KMS-11 (cell line): ENCODE results near the gene LPP.
"Not testable (repeated sequence)": the region's sequence is repeated elsewhere in the genome, so short reads cannot be mapped to it uniquely, and the experiment has no call there.

Source experiments
- H2AFZ ChIP-seq: fragments of 200-600 bp; sonication (generic); 2 replicates; pipeline ENCODE4 v1.6.1; 2016; ENCODE audit warnings: antibody characterized with exemption, mixed run types, low read depth
- H3K27ac ChIP-seq: fragments of 200-600 bp; sonication (generic); 2 replicates; pipeline ENCODE4 v1.6.1; 2016; ENCODE audit warnings: mild to moderate bottlenecking, mixed run types
- H3K27me3 ChIP-seq: fragments of 200-600 bp; sonication (generic); 2 replicates; pipeline ENCODE4 v1.6.1; 2017; ENCODE audit warnings: mild to moderate bottlenecking, low read depth, mixed run types, moderate library complexity; ENCODE audit not compliant: insufficient read depth
- H3K36me3 ChIP-seq: fragments of 200-600 bp; sonication (generic); 2 replicates; pipeline ENCODE4 v1.6.1; 2017; ENCODE audit warnings: mild to moderate bottlenecking, mixed run types; ENCODE audit not compliant: insufficient read depth
- H3K4me1 ChIP-seq: fragments of 200-600 bp; sonication (generic); 2 replicates; pipeline ENCODE4 v1.6.1; 2016; ENCODE audit warnings: mild to moderate bottlenecking, low read depth, mixed run types; ENCODE audit not compliant: poor library complexity, severe bottlenecking
- H3K4me2 ChIP-seq: fragments of 200-600 bp; sonication (generic); 2 replicates; pipeline ENCODE4 v1.7.0; 2016; ENCODE audit warnings: mild to moderate bottlenecking, mixed run types
- H3K4me3 ChIP-seq: fragments of 200-600 bp; sonication (generic); IDR thresholded peaks from 2 replicates; pipeline ENCODE4 v1.6.1; 2017; ENCODE audit warnings: low read depth, low read length, mixed read lengths; ENCODE audit not compliant: insufficient read depth
- H3K79me2 ChIP-seq: fragments of 200-600 bp; sonication (generic); 2 replicates; pipeline ENCODE4 v1.6.1; 2016; ENCODE audit warnings: low read depth, mixed run types; ENCODE audit not compliant: insufficient read depth
- H3K9ac ChIP-seq: fragments of 200-600 bp; sonication (generic); 2 replicates; pipeline ENCODE4 v1.6.1; 2016; ENCODE audit warnings: mild to moderate bottlenecking, mixed run types
- H4K20me1 ChIP-seq: fragments of 200-600 bp; sonication (generic); 2 replicates; pipeline ENCODE4 v1.6.1; 2016; ENCODE audit warnings: mild to moderate bottlenecking, mixed run types; ENCODE audit not compliant: insufficient read depth
- CTCF ChIP-seq: fragments of 200-600 bp; sonication (generic); conservative IDR thresholded peaks from 2 replicates; pipeline ENCODE4 v1.6.1; 2017; ENCODE audit warnings: low read depth, mild to moderate bottlenecking, antibody characterized with exemption, low read length, moderate library complexity, mixed read lengths

LPP gene

DNA sequence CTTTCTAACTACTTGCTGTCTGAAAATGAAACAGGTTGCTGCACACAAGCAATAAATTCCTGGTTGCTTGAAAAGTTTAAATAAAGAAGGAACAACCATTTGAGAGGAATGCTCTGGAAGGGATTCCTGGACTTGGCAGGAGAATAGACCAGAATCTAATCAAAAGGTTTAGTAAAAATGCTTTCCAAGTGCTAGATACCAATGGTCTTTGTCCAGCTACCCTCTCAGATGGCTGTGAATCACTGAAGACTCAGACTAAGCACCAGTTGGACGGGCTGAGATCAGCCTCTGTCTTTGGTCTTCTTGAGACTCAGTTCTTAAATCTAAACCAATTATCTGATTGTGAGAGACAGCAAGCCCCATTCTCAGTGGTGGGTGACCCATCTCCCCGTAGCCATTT, 27.7 kb upstream of the LPP start:
- no peak overlapping the region for H2AFZ ChIP-seq
- no peak overlapping the region for H3K4me2 ChIP-seq
- no peak for TF ChIP-seq CTCF

DNA sequence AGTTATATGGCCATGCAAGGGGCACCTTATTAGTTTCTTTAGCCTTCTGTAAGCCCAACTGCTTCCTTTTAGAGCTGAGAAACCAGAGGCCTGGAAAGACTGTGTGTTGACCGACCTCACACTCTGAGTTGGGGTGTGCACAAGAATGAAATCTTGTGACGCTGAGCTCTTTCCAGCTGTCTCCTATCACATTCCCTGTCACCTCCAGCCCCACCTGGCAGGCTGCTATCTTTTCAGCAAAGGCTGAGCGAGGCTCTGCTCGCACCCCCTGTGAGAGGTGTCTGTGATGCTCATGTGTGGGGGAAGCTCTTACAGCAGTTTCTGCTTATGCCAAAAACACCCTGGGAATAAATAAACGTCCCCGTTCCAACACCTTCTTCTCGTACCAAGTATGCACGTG, 27.0 kb upstream of the LPP start:
- no peaks in the 10 kb centered on the region for H3K4me1 ChIP-seq
- no peaks in the 10 kb centered on the region for H4K20me1 ChIP-seq
- H3K4me3 ChIP-seq: no peak overlapping the region
- no peak overlapping the region for H3K9ac ChIP-seq
- H3K27ac ChIP-seq: no peak overlapping the region
- H3K79me2 ChIP-seq: no peaks in the 10 kb centered on the region
- H3K27me3 ChIP-seq: no peaks in the 10 kb centered on the region
- no peaks in the 10 kb centered on the region for H3K36me3 ChIP-seq
- no peak for TF ChIP-seq CTCF
- no peak overlapping the region for H3K4me2 ChIP-seq
- no peak overlapping the region for H2AFZ ChIP-seq

More for the DNA sequence above, 27.7 kb upstream of the LPP start:
- Histone ChIP-seq H4K20me1 (no peaks in the 10 kb centered on the region), H3K4me3 (no peak overlapping the region), H3K27me3 (no peaks in the 10 kb centered on the region), H3K9ac (no peak overlapping the region), H3K4me1 (no peaks in the 10 kb centered on the region), H3K27ac (no peak overlapping the region), H3K79me2 (no peaks in the 10 kb centered on the region), H3K36me3 (no peaks in the 10 kb centered on the region)

DNA sequence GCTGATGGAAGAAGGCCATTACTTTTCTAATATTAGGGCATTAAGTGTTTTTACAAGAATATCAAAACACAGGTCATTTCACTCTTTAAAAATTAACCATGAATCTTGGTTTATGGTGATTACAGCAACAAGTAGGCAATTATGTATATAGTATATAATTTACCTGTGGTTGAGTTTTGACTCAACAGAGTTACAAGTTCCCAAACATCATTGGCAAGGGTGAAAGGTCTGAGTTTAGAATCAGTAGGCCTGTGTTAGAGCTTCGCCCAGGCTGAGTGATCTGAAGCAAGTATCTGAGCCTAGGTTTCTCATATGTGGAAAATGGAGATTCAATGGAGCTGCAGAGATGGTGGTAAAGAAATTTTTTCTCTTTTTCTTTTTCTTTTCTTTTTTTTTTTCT, 25.1 kb upstream of the LPP start:
- Histone ChIP-seq H2AFZ (no peak overlapping the region), H3K36me3 (no peaks in the 10 kb centered on the region), H3K27ac (no peak overlapping the region), H4K20me1 (no peaks in the 10 kb centered on the region), H3K4me1 (no peaks in the 10 kb centered on the region), H3K27me3 (no peaks in the 10 kb centered on the region), H3K9ac (no peak overlapping the region), H3K4me3 (no peak overlapping the region), H3K79me2 (no peaks in the 10 kb centered on the region), H3K4me2 (no peak overlapping the region)
- TF ChIP-seq CTCF: no peak

GRCh38 chr3:188131023-188131422, 22.9 kb upstream of the LPP start:
- not testable (repeated sequence) for H3K9ac ChIP-seq, H2AFZ ChIP-seq, H4K20me1 ChIP-seq, H3K27ac ChIP-seq, H3K27me3 ChIP-seq, H3K36me3 ChIP-seq, H3K4me2 ChIP-seq, H3K4me1 ChIP-seq, H3K4me3 ChIP-seq, H3K79me2 ChIP-seq

DNA sequence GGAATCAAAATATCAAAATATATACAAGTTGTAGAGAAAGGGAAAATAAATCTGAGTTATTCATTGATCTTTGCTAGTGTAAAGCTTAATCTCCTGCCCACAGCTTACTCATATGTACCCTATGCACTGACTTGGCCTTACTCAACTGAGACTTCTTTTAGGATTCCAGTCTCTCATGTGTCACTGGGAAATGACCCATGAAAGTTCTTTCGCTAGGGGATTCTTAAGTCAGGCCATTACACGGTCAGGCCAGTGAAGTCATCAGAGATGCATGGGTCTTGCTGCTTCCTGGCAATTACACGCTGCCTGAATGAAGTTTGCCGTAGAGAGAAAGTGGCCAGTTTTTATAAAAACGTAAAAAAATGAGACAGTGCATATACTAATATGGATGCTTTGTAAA, 20.7 kb upstream of the LPP start:
- Histone ChIP-seq H3K79me2 (no peaks in the 10 kb centered on the region), H3K27me3 (no peaks in the 10 kb centered on the region), H3K4me2 (no peak overlapping the region), H3K9ac (no peak overlapping the region), H3K27ac (no peak overlapping the region), H4K20me1 (no peaks in the 10 kb centered on the region), H2AFZ (no peak overlapping the region), H3K36me3 (no peaks in the 10 kb centered on the region), H3K4me1 (no peaks in the 10 kb centered on the region), H3K4me3 (no peak overlapping the region)
- no peak for TF ChIP-seq CTCF
